NT2/D1 (cell line): ENCODE measurements around the gene KLRB1.
"Not testable (repeated sequence)": the region's sequence is repeated elsewhere in the genome, so short reads cannot be mapped to it uniquely, and the experiment has no call there.

Experiments
- SUZ12 ChIP-seq: IDR thresholded peaks from 2 replicates; pipeline ENCODE4 v1.6.1; 2011; ENCODE audit not compliant: insufficient read length, insufficient read depth; ENCODE audit errors: extremely low read depth
- YY1 ChIP-seq: IDR thresholded peaks from 2 replicates; pipeline ENCODE4 v1.6.1; 2011; ENCODE audit not compliant: insufficient read length, insufficient read depth
- ZNF274 ChIP-seq: IDR thresholded peaks from 2 replicates; pipeline ENCODE4 v1.6.1; 2011; ENCODE audit warnings: mild to moderate bottlenecking, low read depth, low read length

GRCh38 chr12:9562841-9563453 is 44.8 kb downstream of the KLRB1 start:
- TF ChIP-seq SUZ12, YY1, ZNF274: not testable (repeated sequence)
